ENCODE measurements around the gene SH3BP4.

DNA sequence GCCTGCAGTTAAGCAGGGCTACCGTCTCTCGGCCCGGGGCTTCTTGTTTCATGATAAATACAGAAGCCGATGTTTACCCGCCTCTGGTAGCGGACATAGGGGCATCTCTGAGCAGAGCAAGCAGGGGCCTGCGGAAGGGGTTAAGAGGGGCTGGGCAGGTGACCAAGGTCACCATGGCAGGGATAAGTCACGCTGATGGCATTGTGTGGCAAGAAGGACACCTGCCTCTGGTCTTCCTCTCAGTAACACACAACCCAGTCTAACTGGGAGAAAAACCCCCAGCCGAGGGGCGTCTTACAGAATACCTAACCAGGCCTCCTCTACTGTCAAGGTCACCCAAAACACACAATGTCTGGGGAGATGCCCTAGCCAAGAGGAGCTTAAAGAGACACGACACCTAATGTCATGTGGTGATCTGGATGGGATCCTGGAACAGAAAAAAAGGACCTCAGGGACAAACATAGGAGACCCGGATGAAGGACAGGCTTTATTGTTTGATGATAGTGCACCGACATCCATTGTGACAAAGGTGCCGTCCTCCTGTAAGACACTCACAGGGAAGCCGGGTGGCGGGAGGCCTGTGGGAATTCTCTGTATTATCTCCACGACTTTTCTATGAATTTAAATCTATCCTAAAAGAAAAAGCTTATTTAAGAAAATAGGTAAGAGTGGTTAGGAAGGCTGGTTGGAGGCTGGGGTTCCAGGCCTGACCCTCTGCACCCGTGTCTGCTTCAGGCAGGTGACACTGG is 24.8 kb downstream of the SH3BP4 start:
- TF ChIP-seq, protein P1, sequence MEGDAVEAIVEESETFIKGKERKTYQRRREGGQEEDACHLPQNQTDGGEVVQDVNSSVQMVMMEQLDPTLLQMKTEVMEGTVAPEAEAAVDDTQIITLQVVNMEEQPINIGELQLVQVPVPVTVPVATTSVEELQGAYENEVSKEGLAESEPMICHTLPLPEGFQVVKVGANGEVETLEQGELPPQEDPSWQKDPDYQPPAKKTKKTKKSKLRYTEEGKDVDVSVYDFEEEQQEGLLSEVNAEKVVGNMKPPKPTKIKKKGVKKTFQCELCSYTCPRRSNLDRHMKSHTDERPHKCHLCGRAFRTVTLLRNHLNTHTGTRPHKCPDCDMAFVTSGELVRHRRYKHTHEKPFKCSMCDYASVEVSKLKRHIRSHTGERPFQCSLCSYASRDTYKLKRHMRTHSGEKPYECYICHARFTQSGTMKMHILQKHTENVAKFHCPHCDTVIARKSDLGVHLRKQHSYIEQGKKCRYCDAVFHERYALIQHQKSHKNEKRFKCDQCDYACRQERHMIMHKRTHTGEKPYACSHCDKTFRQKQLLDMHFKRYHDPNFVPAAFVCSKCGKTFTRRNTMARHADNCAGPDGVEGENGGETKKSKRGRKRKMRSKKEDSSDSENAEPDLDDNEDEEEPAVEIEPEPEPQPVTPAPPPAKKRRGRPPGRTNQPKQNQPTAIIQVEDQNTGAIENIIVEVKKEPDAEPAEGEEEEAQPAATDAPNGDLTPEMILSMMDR (conservative IDR thresholded peaks at IDR 0.05 in 1 of 2, IDR thresholded peaks at IDR 0.05 in 1 of 2; ENCODE audit: extremely low read depth in 1 of 2, insufficient read depth in 1 of 2, low read depth in 1 of 2, low read length in 2 of 2) = no peak
- TF ChIP-seq EZH2 (IDR thresholded peaks at IDR 0.05; ENCODE audit: borderline replicate concordance, low read length) = no peak

Data from mammary epithelial cell (primary cell).